T follicular helper cell (primary cell): ENCODE data around the gene S100A9.
"Not testable (repeated sequence)": the region's sequence is repeated elsewhere in the genome, so short reads cannot be mapped to it uniquely, and the experiment has no call there.

Experiments
- DNase-seq: peaks from one replicate; pipeline ENCODE4 v3.0.0-alpha.2; 2020; ENCODE audit warnings: low read depth

Gene S100A9

GRCh38 chr1:153389973-153390879 is 32.6 kb downstream of the S100A9 start:
- no peak for DNase-seq

DNA sequence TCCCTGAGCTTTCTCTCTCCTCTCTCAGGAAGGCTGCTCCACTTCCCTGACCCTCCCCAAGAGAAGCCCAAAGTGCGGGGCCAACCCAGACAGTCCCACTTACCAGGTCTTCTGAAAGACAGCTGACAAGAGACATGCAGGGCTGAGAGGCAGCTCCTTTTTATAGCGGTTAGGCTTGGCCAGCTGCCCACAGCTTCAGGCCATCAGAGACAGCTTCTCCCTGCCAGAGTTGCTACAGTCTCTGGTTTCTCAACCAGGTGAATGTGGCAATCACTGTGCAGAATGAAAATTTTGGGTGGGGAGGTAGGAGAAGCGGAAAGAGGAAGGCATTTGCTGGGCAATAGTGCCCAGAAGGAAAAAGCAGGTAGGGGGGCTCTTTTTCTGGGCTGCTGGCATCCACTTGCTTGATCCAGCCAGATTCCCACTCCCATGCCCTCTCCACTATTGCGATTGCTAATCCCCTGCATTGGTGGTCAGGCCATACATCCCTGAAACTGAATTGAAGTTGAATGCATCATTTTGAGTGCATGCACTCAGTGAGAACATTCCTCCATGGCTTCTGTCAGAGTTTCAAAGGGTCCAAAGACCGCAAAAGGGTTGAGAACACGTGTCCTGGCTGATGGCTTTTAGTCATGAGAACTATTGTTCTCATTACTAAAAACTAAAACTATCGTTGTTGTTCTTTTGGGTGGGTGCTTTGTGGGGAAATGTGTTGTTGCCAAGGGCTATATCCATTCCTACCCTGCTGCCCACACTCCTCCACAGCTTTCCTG is 33.5 kb downstream of the S100A9 start, which contains the start of gene S100A8:
Gene S100A8, minus strand, starts transcription at position 136 of the 773 bp plus-strand sequence. CDS start 538 bp downstream, outside the sequence.
- no peak for DNase-seq

DNA sequence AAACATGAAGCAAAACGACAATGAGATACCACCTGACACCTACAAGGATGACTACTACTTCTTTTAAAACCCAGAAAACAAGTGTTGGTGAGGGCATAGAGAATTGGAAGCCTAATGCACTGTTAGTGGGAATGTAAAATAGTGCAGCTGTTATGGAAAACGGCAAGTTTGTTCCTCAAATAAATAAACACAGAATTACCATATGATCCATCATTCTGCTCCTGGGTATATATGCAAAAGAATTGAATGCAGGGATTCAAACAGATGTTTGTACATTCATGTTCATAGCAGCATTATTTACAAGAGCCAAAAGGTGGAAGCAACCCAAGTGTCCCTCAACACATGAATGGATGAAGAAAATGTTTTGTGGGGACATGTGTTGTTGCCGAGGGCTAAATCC is 34.6 kb downstream of the S100A9 start:
- DNase-seq: no peak

DNA sequence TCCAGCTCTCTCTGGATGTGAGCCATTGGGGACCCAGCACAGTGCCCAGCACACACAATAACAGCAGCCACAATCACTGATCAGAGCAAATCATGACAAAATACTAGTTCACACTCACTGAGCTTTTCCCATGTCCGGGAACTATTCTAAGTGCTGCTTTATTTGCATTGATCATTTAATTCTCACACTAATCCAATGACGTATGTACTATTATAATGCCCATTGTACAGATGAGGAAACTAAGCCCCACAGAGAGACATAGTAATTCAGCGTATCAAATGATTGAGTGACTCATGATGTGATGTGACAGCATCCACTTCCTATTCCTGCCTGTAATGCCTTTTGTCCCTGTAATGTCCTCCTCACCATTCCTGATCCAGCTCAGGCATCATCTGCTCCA is 35.2 kb downstream of the S100A9 start:
- DNase-seq: no peak

DNA sequence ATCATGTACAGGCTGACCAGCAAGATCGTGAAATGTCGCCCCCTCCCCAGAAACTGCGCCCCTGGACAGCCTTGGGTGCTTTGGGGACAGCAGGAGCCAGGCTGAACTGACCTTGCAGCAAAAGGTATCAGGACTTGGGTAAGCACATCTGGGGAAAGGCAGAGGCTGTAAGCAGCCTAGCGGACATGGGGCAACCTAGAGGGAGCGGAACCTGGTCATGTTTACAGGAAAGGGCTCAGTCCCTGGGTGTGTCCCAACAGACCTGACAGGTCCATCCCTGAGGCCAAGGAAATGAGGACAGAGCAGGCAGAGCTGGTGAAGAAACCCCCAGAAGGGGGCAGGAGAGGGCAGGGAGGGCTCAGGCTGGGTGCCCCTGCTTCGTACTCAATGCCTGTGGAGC is 36.3 kb downstream of the S100A9 start:
- no peak for DNase-seq

- DNase-seq: no peak
Measured at GRCh38 chr1:153394391-153394790, 36.7 kb downstream of the S100A9 start.

GRCh38 chr1:153395136-153395685 is 37.6 kb downstream of the S100A9 start:
- no peak for DNase-seq

- DNase-seq: no peak
Measured at GRCh38 chr1:153395776-153396175, 38.1 kb downstream of the S100A9 start.

- DNase-seq: no peak
Measured at GRCh38 chr1:153396461-153396860, 38.8 kb downstream of the S100A9 start.

- DNase-seq: no peak
Measured at GRCh38 chr1:153397051-153397923, 39.6 kb downstream of the S100A9 start.

- no peak for DNase-seq
Measured at GRCh38 chr1:153397924-153398651, 40.4 kb downstream of the S100A9 start.

- no peak for DNase-seq
Measured at GRCh38 chr1:153399401-153400055, 41.9 kb downstream of the S100A9 start.

DNA sequence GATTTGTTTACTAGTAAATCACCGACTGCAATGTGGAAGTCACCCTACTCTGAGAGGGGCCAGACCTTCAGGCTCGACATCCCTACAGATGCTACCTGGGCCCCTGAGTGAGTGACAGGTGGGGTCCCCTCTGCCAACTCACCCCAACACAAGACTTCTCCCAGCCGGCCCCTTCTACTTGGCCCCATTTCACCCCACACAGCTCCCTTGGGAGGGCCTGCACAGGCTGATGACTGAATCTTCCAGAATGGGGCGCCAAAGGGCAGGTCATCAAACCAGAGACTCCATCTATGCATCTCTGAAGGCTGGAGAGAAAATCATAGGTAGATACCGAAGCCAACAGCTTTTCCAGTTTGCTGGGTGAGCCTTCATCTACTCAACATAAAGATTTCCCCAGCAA is 42.6 kb downstream of the S100A9 start:
- no peak for DNase-seq

DNA sequence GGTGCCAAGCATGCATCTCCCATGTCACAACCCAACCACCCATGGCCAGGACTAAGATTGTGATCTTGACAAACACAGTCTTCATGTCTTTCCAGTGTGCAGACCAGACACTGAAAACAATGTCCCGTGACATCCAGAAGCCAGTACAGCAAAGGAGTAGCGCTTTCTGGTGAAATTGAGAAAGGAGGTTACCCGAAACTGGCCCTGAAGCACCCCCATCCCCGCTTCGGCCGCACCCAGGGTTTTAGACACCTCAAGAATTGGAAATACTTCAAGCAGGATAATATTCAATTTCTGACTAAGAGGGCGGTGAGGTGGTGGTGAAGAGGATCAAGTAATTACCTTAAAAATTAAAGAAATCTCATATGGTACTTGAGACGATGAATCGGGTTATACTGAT is 43.8 kb downstream of the S100A9 start:
- DNase-seq: no peak

GRCh38 chr1:153402226-153402625 is 44.6 kb downstream of the S100A9 start:
- no peak for DNase-seq

DNA sequence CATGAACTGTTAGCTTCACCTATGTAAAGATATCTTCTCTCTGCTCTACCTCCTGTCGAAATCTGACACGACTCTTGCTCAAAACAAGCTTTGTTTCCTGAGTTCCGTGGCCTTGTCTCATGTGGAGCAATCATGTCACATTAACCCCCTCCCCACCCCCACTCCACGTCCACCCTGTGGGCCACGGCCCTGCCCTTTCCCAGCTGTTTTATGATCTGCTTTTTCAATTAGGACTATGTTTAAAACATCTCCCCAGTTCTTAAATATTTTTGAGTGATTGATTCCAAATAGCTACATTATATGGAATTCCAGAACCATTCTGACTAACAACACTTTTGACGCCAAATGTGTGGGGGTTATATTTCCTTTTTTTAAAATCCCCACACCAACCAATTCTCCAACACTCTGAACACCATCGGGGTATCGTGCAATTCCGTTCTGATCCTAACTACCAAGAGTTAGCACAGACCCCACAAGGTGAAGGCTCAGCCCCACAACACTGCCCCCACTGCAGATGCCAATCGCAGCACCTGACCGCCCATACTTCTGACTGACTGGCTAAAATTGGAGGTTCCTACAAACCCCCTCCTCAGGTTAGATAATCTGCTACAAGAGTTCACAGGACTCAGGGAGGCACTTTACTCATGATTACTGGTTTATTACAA is 45.9 kb downstream of the S100A9 start:
- DNase-seq: no peak

- no peak for DNase-seq
Measured at GRCh38 chr1:153404086-153404635, 46.5 kb downstream of the S100A9 start.

GRCh38 chr1:153404768-153405167 is 47.1 kb downstream of the S100A9 start:
- DNase-seq: peak; percentile 26

DNA sequence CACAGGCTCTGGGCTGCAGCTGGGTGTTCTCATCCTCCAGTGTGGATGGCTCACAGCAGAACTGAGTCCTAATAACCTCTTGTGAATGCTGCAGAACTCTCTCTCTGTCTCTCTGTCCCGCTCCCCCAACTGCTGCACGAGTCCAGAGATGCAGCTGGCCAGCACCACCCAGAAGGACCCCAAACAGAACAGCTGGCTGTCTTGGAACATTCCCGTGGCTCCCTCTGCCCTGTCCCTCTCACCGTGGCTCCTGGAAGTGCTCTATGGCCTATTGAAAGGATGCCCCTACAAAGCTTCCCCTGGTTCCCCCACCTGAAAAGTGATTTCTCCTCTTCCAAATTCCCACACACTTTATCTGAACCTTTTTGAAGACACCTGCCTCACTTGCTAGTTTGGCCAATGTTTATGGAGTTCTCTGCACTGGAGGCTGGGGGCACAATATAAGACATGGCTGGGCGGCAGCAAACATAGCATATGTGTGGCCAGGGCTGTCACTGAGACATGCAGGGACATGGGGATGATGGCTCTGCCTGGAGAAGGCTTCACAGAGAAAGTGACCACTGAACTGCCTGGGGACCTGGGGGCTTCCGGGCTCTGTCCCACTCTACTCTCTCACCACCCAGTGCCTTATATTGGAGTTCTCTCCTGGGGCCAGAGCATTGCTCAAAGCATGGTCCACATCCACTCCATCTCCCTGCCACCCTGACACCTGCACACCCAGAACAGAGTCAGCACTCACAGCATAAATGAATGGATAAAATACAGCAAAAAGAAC is 48.4 kb downstream of the S100A9 start:
- not testable (repeated sequence) for DNase-seq
